Astrocyte (in vitro differentiated cells and primary cell): ENCODE results near the gene ZNF502. TPM values are rescaled to one million over a fixed set of nuclear protein-coding genes. Genes with fewer than 3 reads are reported as not detected.

Experiments
- DNase-seq: peaks from one replicate; pipeline ENCODE4 v3.0.0-alpha.2; 2010; ENCODE audit warnings: low read depth
- FAIRE-seq: peaks from 2 replicates; lab custom pipeline; 2011; peaks lifted over from hg19 to GRCh38; lab: Jason Lieb, UNC
- H2AFZ ChIP-seq: 2 replicates; pipeline ENCODE4 v1.6.0; 2012; ENCODE audit warnings: low read depth, low read length, inconsistent platforms
- H3K27ac ChIP-seq: 2 replicates; pipeline ENCODE4 v1.5.1; 2011; ENCODE audit warnings: low read depth, low read length, inconsistent platforms
- H3K27me3 ChIP-seq: 2 replicates; pipeline ENCODE4 v1.6.0; 2011; ENCODE audit warnings: low read length, inconsistent platforms; ENCODE audit not compliant: insufficient read depth
- H3K36me3 ChIP-seq: 2 replicates; pipeline ENCODE4 v1.5.1; 2011; ENCODE audit warnings: low read length, inconsistent platforms; ENCODE audit not compliant: insufficient read depth
- H3K4me1 ChIP-seq: 2 replicates; pipeline ENCODE4 v1.5.1; 2011; ENCODE audit warnings: low read length, inconsistent platforms; ENCODE audit not compliant: insufficient read depth
- H3K4me2 ChIP-seq: 2 replicates; pipeline ENCODE4 v1.6.0; 2012; ENCODE audit warnings: low read length, inconsistent platforms
- H3K4me3 ChIP-seq: 2 replicates; pipeline ENCODE4 v1.5.1; 2011; ENCODE audit warnings: low read depth, mild to moderate bottlenecking, low read length, inconsistent platforms; ENCODE audit not compliant: insufficient read depth
- H3K79me2 ChIP-seq: 2 replicates; pipeline ENCODE4 v1.6.0; 2012; ENCODE audit warnings: mild to moderate bottlenecking, low read length, inconsistent platforms; ENCODE audit not compliant: insufficient read depth
- H3K9ac ChIP-seq: 2 replicates; pipeline ENCODE4 v1.6.0; 2012; ENCODE audit warnings: mild to moderate bottlenecking, low read length, inconsistent platforms
- H3K9me3 ChIP-seq: 2 replicates; pipeline ENCODE4 v1.5.1; 2012; ENCODE audit warnings: low read depth, mild to moderate bottlenecking, low read length, inconsistent platforms; ENCODE audit not compliant: insufficient read depth
- H4K20me1 ChIP-seq: 2 replicates; pipeline ENCODE4 v1.6.0; 2012; ENCODE audit warnings: low read length, inconsistent platforms; ENCODE audit not compliant: insufficient read depth
- H3K27ac Mint-ChIP-seq: one replicate; pipeline ENCODE4 v1.8.0; 2021; ENCODE audit warnings: mild to moderate bottlenecking, mixed read lengths; ENCODE audit not compliant: unreplicated experiment
- H3K27me3 Mint-ChIP-seq: one replicate; pipeline ENCODE4 v1.8.0; 2021; ENCODE audit warnings: low read depth, mixed read lengths; ENCODE audit not compliant: unreplicated experiment
- H3K36me3 Mint-ChIP-seq: one replicate; pipeline ENCODE4 v1.8.0; 2021; ENCODE audit warnings: low read depth, mixed read lengths; ENCODE audit not compliant: unreplicated experiment
- H3K4me1 Mint-ChIP-seq: one replicate; pipeline ENCODE4 v1.8.0; 2021; ENCODE audit warnings: low read depth, mixed read lengths; ENCODE audit not compliant: unreplicated experiment
- H3K4me3 Mint-ChIP-seq: one replicate; pipeline ENCODE4 v1.8.0; 2021; ENCODE audit warnings: mild to moderate bottlenecking, moderate library complexity, mixed read lengths; ENCODE audit not compliant: unreplicated experiment
- H3K9me3 Mint-ChIP-seq: one replicate; pipeline ENCODE4 v1.8.0; 2021; ENCODE audit warnings: mild to moderate bottlenecking, mixed read lengths; ENCODE audit not compliant: unreplicated experiment
- EZH2 ChIP-seq: IDR thresholded peaks from 2 replicates; pipeline ENCODE4 v1.6.1; 2012; ENCODE audit warnings: mild to moderate bottlenecking, low read length, inconsistent platforms; ENCODE audit not compliant: insufficient read depth
- total RNA-seq: library from RNA; stranded (reverse); gene quantifications from 2 replicates; pipeline ENCODE4 v1.2.1, GENCODE V29; 2021
- TF ChIP-seq, protein P1 (sequence below): IDR thresholded peaks from 2 replicates; pipeline ENCODE4 v1.5.1; 2011; ENCODE audit warnings: low read depth, mild to moderate bottlenecking, inconsistent platforms, low read length, moderate library complexity; ENCODE audit not compliant: insufficient read depth

ZNF502 gene
- total RNA-seq, 1 donor from 2014 or later: 1.9 TPM

DNA sequence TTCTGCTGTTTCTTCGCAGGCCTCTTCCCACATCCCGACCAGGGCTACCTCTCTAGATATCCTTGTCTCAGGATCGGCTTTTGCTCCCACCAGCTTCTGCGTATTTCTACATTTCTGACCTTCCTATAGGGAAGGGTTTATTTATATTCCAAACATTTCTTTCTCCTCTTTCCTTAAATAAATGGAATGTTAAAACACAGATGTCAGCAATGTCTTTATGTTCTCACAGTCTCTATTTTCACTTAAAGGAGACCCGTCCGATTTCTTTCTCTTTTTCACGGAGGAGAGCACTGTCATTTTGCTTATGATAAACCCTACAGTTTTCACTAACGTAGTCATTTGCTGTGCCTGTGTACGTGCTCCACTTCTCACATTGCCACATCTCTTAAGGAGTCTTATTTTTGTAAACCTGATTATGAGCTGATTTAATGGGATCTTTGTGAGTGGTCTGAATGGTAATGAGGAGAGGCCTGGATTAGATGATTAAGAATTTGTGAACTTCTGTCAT lies 49.8 kb downstream of the ZNF502 start:
- FAIRE-seq (no peak), DNase-seq (peak; percentile 1)
- Mint-ChIP-seq H3K27ac (peak overlapping the region; percentile 47), H3K9me3 (peaks cover 24% of the 10 kb centered on the region), H3K4me3 (peak overlapping the region; percentile 95), H3K36me3 (peaks cover 23% of the 10 kb centered on the region), H3K27me3 (no peaks in the 10 kb centered on the region), H3K4me1 (peaks cover 5% of the 10 kb centered on the region)
- TF ChIP-seq EZH2: no peak
- TF ChIP-seq, protein P1, sequence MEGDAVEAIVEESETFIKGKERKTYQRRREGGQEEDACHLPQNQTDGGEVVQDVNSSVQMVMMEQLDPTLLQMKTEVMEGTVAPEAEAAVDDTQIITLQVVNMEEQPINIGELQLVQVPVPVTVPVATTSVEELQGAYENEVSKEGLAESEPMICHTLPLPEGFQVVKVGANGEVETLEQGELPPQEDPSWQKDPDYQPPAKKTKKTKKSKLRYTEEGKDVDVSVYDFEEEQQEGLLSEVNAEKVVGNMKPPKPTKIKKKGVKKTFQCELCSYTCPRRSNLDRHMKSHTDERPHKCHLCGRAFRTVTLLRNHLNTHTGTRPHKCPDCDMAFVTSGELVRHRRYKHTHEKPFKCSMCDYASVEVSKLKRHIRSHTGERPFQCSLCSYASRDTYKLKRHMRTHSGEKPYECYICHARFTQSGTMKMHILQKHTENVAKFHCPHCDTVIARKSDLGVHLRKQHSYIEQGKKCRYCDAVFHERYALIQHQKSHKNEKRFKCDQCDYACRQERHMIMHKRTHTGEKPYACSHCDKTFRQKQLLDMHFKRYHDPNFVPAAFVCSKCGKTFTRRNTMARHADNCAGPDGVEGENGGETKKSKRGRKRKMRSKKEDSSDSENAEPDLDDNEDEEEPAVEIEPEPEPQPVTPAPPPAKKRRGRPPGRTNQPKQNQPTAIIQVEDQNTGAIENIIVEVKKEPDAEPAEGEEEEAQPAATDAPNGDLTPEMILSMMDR: no peak
- Histone ChIP-seq H3K4me2 (peak overlapping the region; percentile 92), H3K9ac (peak overlapping the region; percentile 84), H3K4me1 (no peaks in the 10 kb centered on the region), H3K36me3 (no peaks in the 10 kb centered on the region), H2AFZ (peak overlapping the region; percentile 98), H3K27me3 (no peaks in the 10 kb centered on the region), H3K79me2 (peaks cover 66% of the 10 kb centered on the region), H3K9me3 (peaks cover 8% of the 10 kb centered on the region), H3K27ac (peak overlapping the region; percentile 67), H3K4me3 (peak overlapping the region; percentile 96), H4K20me1 (no peaks in the 10 kb centered on the region)

DNA sequence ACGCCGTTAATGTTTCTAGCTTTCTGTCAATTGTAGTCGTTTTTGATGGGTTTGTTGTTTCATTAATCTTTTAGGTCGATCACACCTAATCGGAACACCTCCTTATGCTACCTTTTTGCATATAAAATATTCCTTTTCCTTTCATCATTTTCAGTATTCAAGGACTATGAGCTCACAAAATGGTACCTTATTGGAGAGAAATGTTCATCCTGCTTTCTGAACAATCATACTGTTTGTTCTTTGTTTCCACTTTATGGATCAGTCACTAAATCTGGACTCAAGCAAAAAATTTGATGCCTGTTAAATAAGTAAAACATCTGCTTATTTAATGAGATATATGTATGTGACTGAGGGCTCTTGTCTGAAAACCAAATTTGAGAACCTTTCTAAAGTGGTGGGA lies 50.2 kb downstream of the ZNF502 start:
- Histone ChIP-seq H3K4me3 (peak overlapping the region; percentile 96), H3K27me3 (no peaks in the 10 kb centered on the region), H3K4me2 (peak overlapping the region; percentile 92), H3K79me2 (peaks cover 64% of the 10 kb centered on the region), H3K9me3 (peaks cover 6% of the 10 kb centered on the region), H4K20me1 (no peaks in the 10 kb centered on the region), H3K36me3 (no peaks in the 10 kb centered on the region), H3K4me1 (no peaks in the 10 kb centered on the region), H3K27ac (peak overlapping the region; percentile 67), H3K9ac (peak overlapping the region; percentile 84), H2AFZ (peak overlapping the region; percentile 98)
- Mint-ChIP-seq H3K4me1 (peaks cover 5% of the 10 kb centered on the region), H3K36me3 (peaks cover 18% of the 10 kb centered on the region), H3K4me3 (peak overlapping the region; percentile 95), H3K27me3 (no peaks in the 10 kb centered on the region), H3K9me3 (peaks cover 20% of the 10 kb centered on the region), H3K27ac (no peak overlapping the region)
- no peak for DNase-seq
- no peak for FAIRE-seq
- TF ChIP-seq, protein P1: no peak
- TF ChIP-seq EZH2: no peak

DNA sequence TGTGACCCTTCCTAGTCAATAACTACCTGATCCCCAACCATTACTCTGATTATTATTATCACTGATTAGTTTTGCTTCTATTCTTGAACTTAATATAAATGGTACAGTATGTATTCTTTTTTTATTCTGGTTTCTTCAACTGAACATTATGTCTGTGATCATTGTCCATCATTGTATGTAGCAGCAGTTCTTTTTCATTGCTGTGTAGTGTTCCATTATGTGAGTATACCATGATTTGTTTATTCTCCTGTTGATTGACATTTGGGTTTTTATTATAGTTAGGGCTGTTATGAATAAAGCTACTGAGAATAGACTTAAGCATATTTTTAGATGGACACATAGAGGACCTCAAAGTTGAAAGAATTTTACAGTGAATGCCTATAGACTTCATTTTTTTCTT lies 51.8 kb downstream of the ZNF502 start:
- FAIRE-seq: no peak
- Histone ChIP-seq H3K4me1 (no peaks in the 10 kb centered on the region), H4K20me1 (no peaks in the 10 kb centered on the region), H3K9ac (no peak overlapping the region), H3K4me2 (no peak overlapping the region), H3K9me3 (no peaks in the 10 kb centered on the region), H3K27me3 (no peaks in the 10 kb centered on the region), H3K79me2 (peaks cover 72% of the 10 kb centered on the region), H3K36me3 (no peaks in the 10 kb centered on the region), H3K4me3 (no peak overlapping the region), H2AFZ (no peak overlapping the region), H3K27ac (no peak overlapping the region)
- H3K4me3 Mint-ChIP-seq: no peak overlapping the region
- peaks cover 5% of the 10 kb centered on the region for H3K4me1 Mint-ChIP-seq
- TF ChIP-seq EZH2: no peak
- TF ChIP-seq, protein P1: no peak
- H3K27ac Mint-ChIP-seq: no peak overlapping the region
- H3K9me3 Mint-ChIP-seq: peaks cover 10% of the 10 kb centered on the region
- H3K27me3 Mint-ChIP-seq: no peaks in the 10 kb centered on the region
- H3K36me3 Mint-ChIP-seq: peaks cover 5% of the 10 kb centered on the region
- DNase-seq: no peak
